H9 (cell line): ENCODE results near the gene GPRASP2. TPM values are rescaled to one million over a fixed set of nuclear protein-coding genes. Genes with fewer than 3 reads are reported as not detected.

Experiments used
- DNase-seq: peaks from one replicate; pipeline ENCODE4 v3.0.0-alpha.2; 2017
- H2AFZ ChIP-seq: one replicate; pipeline ENCODE4 v1.6.1; 2013; ENCODE audit warnings: mild to moderate bottlenecking, low read length, control low read depth, moderate library complexity
- H2AK5ac ChIP-seq: 2 replicates; pipeline ENCODE4 v1.6.1; 2013; ENCODE audit warnings: low read length, control low read depth, mixed read lengths; ENCODE audit not compliant: insufficient read length
- H2BK120ac ChIP-seq: one replicate; pipeline ENCODE4 v1.6.1; 2013; ENCODE audit warnings: low read depth, mild to moderate bottlenecking, low read length, control low read depth, inconsistent platforms; ENCODE audit not compliant: poor library complexity, severe bottlenecking
- H2BK12ac ChIP-seq: 2 replicates; pipeline ENCODE4 v1.6.1; 2013; ENCODE audit warnings: low read length, control low read depth, mixed read lengths, low read depth; ENCODE audit not compliant: insufficient read length
- H2BK15ac ChIP-seq: 2 replicates; pipeline ENCODE4 v1.6.1; 2013; ENCODE audit warnings: low read depth, low read length, control low read depth
- H2BK20ac ChIP-seq: one replicate; pipeline ENCODE4 v1.6.1; 2013; ENCODE audit warnings: low read depth, mild to moderate bottlenecking, low read length, control low read depth, inconsistent platforms; ENCODE audit not compliant: poor library complexity, severe bottlenecking
- H2BK5ac ChIP-seq: 2 replicates; pipeline ENCODE4 v1.6.1; 2013; ENCODE audit warnings: low read length, control low read depth, mixed read lengths; ENCODE audit not compliant: insufficient read length
- H3K14ac ChIP-seq: 2 replicates; pipeline ENCODE4 v1.6.1; 2013; ENCODE audit warnings: low read length, control low read depth; ENCODE audit not compliant: insufficient read depth
- H3K18ac ChIP-seq: 2 replicates; pipeline ENCODE4 v1.6.1; 2013; ENCODE audit warnings: low read depth, mild to moderate bottlenecking, mixed read lengths, low read length, control low read depth; ENCODE audit not compliant: insufficient read length
- H3K23ac ChIP-seq: 2 replicates; pipeline ENCODE4 v1.6.1; 2013; ENCODE audit warnings: low read length, control low read depth, mixed read lengths, low read depth; ENCODE audit not compliant: insufficient read length
- H3K23me2 ChIP-seq: 2 replicates; pipeline ENCODE4 v1.6.1; 2013; ENCODE audit warnings: low read depth, mild to moderate bottlenecking, mixed read lengths, low read length, control low read depth; ENCODE audit not compliant: insufficient read length, poor library complexity, severe bottlenecking
- H3K27ac ChIP-seq: 2 replicates; pipeline ENCODE4 v1.5.1; 2013; ENCODE audit warnings: low read length, control low read depth, mixed read lengths, low read depth; ENCODE audit not compliant: insufficient read length
- H3K27me3 ChIP-seq: 2 replicates; pipeline ENCODE4 v1.6.1; 2013; ENCODE audit warnings: low read length, control low read depth, inconsistent platforms; ENCODE audit not compliant: insufficient read depth
- H3K4ac ChIP-seq: 2 replicates; pipeline ENCODE4 v1.6.1; 2013; ENCODE audit warnings: low read depth, mild to moderate bottlenecking, control low read depth, inconsistent platforms, low read length, moderate library complexity
- H3K4me1 ChIP-seq: 2 replicates; pipeline ENCODE4 v1.6.1; 2013; ENCODE audit warnings: low read length, control low read depth, inconsistent platforms; ENCODE audit not compliant: insufficient read depth
- H3K4me2 ChIP-seq: 2 replicates; pipeline ENCODE4 v1.6.1; 2013; ENCODE audit warnings: low read length, control low read depth, mixed read lengths; ENCODE audit not compliant: insufficient read length, insufficient read depth
- H3K56ac ChIP-seq: 2 replicates; pipeline ENCODE4 v1.6.1; 2013; ENCODE audit warnings: low read depth, mild to moderate bottlenecking, mixed read lengths, low read length, control low read depth; ENCODE audit not compliant: insufficient read length
- H3K79me1 ChIP-seq: 2 replicates; pipeline ENCODE4 v1.6.1; 2013; ENCODE audit warnings: low read depth, mild to moderate bottlenecking, moderate library complexity, low read length, control low read depth, inconsistent platforms; ENCODE audit not compliant: insufficient read depth, poor library complexity, severe bottlenecking
- H3K79me2 ChIP-seq: 2 replicates; pipeline ENCODE4 v1.6.1; 2013; ENCODE audit warnings: low read length, control low read depth, inconsistent platforms; ENCODE audit not compliant: insufficient read depth
- H3K9ac ChIP-seq: 2 replicates; pipeline ENCODE4 v1.6.1; 2013; ENCODE audit warnings: low read length, control low read depth, mixed read lengths; ENCODE audit not compliant: insufficient read length; ENCODE audit errors: extremely low read depth
- H3K9me3 ChIP-seq: one replicate; pipeline ENCODE4 v1.6.1; 2013; ENCODE audit warnings: low read depth, low read length, inconsistent platforms; ENCODE audit not compliant: control insufficient read depth
- H3T11ph ChIP-seq: one replicate; pipeline ENCODE4 v1.6.1; 2013; ENCODE audit warnings: mild to moderate bottlenecking, low read length, control low read depth, inconsistent platforms
- H4K20me1 ChIP-seq: one replicate; pipeline ENCODE4 v1.6.1; 2013; ENCODE audit not compliant: control insufficient read depth, insufficient read length, insufficient read depth
- H4K5ac ChIP-seq: 2 replicates; pipeline ENCODE4 v1.6.1; 2013; ENCODE audit warnings: low read depth, mild to moderate bottlenecking, mixed read lengths, low read length, control low read depth; ENCODE audit not compliant: insufficient read length
- H4K8ac ChIP-seq: replicated peaks from 2 replicates; pipeline ENCODE4 v1.6.1; 2013; ENCODE audit warnings: low read length, control low read depth, mixed read lengths, low read depth; ENCODE audit not compliant: insufficient read length
- H4K91ac ChIP-seq: 2 replicates; pipeline ENCODE4 v1.6.1; 2013; ENCODE audit warnings: low read depth, mild to moderate bottlenecking, moderate library complexity, mixed read lengths, low read length, control low read depth; ENCODE audit not compliant: insufficient read length
- H3K27ac Mint-ChIP-seq, 3 experiments: 2 replicates in 2 of 3; 3 replicates in 1 of 3; pipeline ENCODE4 v1.8.0; 2020 to 2021; ENCODE audit warnings: mixed read lengths in 3 of 3, mild to moderate bottlenecking in 1 of 3, moderate library complexity in 1 of 3
- H3K27me3 Mint-ChIP-seq: 2 replicates; pipeline ENCODE4 v1.8.0; 2021; ENCODE audit warnings: low read depth, mild to moderate bottlenecking, moderate library complexity, mixed read lengths
- H3K36me3 Mint-ChIP-seq, 3 experiments: 2 replicates in 2 of 3; 3 replicates in 1 of 3; pipeline ENCODE4 v1.8.0; 2020 to 2021; ENCODE audit warnings: low read depth in 3 of 3, mixed read lengths in 3 of 3; ENCODE audit not compliant: insufficient read depth in 1 of 3
- H3K4me1 Mint-ChIP-seq, 2 experiments: 2 replicates each; pipeline ENCODE4 v1.8.0; 2020; ENCODE audit warnings: mixed read lengths in 2 of 2
- H3K4me3 Mint-ChIP-seq, 2 experiments: 2 replicates in 1 of 2; 3 replicates in 1 of 2; pipeline ENCODE4 v1.8.0; 2020 to 2021; ENCODE audit warnings: mild to moderate bottlenecking in 2 of 2, mixed read lengths in 2 of 2, moderate library complexity in 1 of 2
- H3K9me3 Mint-ChIP-seq, 2 experiments: 2 replicates in 1 of 2; 3 replicates in 1 of 2; pipeline ENCODE4 v1.8.0; 2020; ENCODE audit warnings: mild to moderate bottlenecking in 2 of 2, mixed read lengths in 2 of 2, moderate library complexity in 1 of 2
- WGBS: extraction: QIAGEN DNeasy Blood & Tissue Kit; methylation state at CpG from one replicate; pipeline ENCODE4 v1.1.7; 2013; ENCODE audit warnings: missing lambda C conversion rate, low lambda C conversion rate, mixed read lengths; ENCODE audit not compliant: insufficient read length; ENCODE audit errors: extremely low coverage; 5-methylcytosine and 5-hydroxymethylcytosine counted together
- total RNA-seq: library from RNA; stranded (reverse); gene quantifications from 2 replicates; pipeline ENCODE4 v1.2.1, GENCODE V29; 2021
- TF ChIP-seq, protein P1 (sequence below): fragments of 200-600 bp; sonication (generic); conservative IDR thresholded peaks from 3 replicates; pipeline ENCODE4 v1.8.0; 2021; ENCODE audit warnings: antibody characterized with exemption, mild to moderate bottlenecking

Gene GPRASP2
- total RNA-seq, 1 experiment from 2014 or later: 14.2 TPM

- no peak overlapping the region for H3K4me3 Mint-ChIP-seq
- H3K27ac Mint-ChIP-seq: no peak overlapping the region
- H3K4me1 Mint-ChIP-seq: no peaks in the 10 kb centered on the region
- peaks cover 8 to 11% (median 9%) of the 10 kb centered on the region in 3 experiments for H3K36me3 Mint-ChIP-seq
- no peak overlapping the region for H2BK120ac ChIP-seq
- H4K20me1 ChIP-seq: no peaks in the 10 kb centered on the region
- H3K27me3 Mint-ChIP-seq: peaks cover 2% of the 10 kb centered on the region
- H2AFZ ChIP-seq: no peak overlapping the region
- H3K14ac ChIP-seq: no peak overlapping the region
- no peak overlapping the region for H4K91ac ChIP-seq
- H3K9me3 Mint-ChIP-seq: peaks cover 65 to 75% of the 10 kb centered on the region in 2 experiments
- no peaks in the 10 kb centered on the region for H3K23me2 ChIP-seq
- H4K5ac ChIP-seq: no peak overlapping the region
- no peak overlapping the region for H2BK5ac ChIP-seq
- WGBS: no CpG with 5 or more reads among the region's 4 CpGs
- H3K79me2 ChIP-seq: no peaks in the 10 kb centered on the region
- H2BK12ac ChIP-seq: no peak overlapping the region
- no peak overlapping the region for H4K8ac ChIP-seq
- no peaks in the 10 kb centered on the region for H3K4me1 ChIP-seq
- H3T11ph ChIP-seq: no peak overlapping the region
- no peak for DNase-seq
- H3K4ac ChIP-seq: no peak overlapping the region
- H3K27ac ChIP-seq: no peak overlapping the region
- H3K9ac ChIP-seq: no peak overlapping the region
- peaks cover 7% of the 10 kb centered on the region for H3K9me3 ChIP-seq
- H3K4me2 ChIP-seq: no peak overlapping the region
- H2BK15ac ChIP-seq: no peak overlapping the region
- no peak overlapping the region for H3K23ac ChIP-seq
- no peaks in the 10 kb centered on the region for H3K27me3 ChIP-seq
- H3K56ac ChIP-seq: no peak overlapping the region
- H2BK20ac ChIP-seq: no peak overlapping the region
- TF ChIP-seq, protein P1, sequence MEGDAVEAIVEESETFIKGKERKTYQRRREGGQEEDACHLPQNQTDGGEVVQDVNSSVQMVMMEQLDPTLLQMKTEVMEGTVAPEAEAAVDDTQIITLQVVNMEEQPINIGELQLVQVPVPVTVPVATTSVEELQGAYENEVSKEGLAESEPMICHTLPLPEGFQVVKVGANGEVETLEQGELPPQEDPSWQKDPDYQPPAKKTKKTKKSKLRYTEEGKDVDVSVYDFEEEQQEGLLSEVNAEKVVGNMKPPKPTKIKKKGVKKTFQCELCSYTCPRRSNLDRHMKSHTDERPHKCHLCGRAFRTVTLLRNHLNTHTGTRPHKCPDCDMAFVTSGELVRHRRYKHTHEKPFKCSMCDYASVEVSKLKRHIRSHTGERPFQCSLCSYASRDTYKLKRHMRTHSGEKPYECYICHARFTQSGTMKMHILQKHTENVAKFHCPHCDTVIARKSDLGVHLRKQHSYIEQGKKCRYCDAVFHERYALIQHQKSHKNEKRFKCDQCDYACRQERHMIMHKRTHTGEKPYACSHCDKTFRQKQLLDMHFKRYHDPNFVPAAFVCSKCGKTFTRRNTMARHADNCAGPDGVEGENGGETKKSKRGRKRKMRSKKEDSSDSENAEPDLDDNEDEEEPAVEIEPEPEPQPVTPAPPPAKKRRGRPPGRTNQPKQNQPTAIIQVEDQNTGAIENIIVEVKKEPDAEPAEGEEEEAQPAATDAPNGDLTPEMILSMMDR: no peak
- no peak overlapping the region for H2AK5ac ChIP-seq
- H3K18ac ChIP-seq: no peak overlapping the region
- no peaks in the 10 kb centered on the region for H3K79me1 ChIP-seq
Observed at GRCh38 chrX:102669526-102669925, 42.7 kb upstream of the GPRASP2 start.
